ENCODE measurements around the gene DLGAP1. TPM values are rescaled to one million over a fixed set of nuclear protein-coding genes. Genes with fewer than 3 reads are reported as not detected.
"Not testable (repeated sequence)": the region's sequence is repeated elsewhere in the genome, so short reads cannot be mapped to it uniquely, and the experiment has no call there.

The DLGAP1 gene
- total RNA-seq, result 0.05 TPM in 1 of 2 replicates, not detected in the other
- long read RNA-seq, partial matches to known transcripts, result 0 of 2 reads
- long read RNA-seq, other reads (novel, unspliced or antisense), result 2 of 2 reads

DNA sequence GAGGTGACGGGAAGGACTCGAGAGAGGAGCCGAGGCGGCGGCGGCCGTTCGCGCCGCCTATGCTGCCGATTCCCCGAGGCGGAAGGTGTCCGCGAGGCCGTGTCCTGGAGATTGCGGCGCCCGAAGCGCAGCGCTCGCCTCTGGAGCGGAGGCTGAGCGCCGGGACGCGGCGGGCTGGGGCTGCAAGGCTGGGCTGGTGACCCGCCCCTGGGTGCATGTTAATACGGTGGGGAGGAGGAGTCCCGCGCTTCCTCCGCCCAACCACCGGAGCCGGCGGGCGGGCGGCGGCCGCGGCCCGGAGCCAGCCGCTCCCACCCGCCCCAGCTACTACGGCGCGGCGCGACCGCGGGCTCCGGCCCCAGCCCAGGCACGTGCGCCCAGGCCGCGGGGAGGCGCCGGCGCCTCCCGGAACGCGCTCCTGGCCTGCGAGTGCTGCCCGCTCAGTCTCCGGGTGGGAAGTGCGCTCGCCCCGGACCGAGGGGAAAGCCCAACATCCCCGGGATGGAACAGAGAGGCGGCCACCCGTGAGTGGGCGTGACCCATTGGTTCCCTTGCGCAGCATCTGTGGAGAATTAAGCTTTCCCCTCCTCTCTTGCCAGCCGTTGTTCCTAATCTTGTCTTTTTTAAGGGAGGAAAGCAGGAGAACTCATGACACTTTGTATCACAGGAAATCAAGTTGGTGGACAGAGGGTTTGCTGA is at the start of gene DLGAP1:
Gene DLGAP1 (minus strand): TSS at position 195 of the 699 bp plus-strand sequence.
- Mint-ChIP-seq H3K36me3 (ENCODE audit: unreplicated experiment) (no peaks in the 10 kb centered on the region), H3K4me3 (ENCODE audit: unreplicated experiment) (peak within 1 kb of the TSS; percentile 69), H3K27ac (ENCODE audit: unreplicated experiment) (no peak within 1 kb of the TSS), H3K4me1 (ENCODE audit: unreplicated experiment) (peaks cover 13% of the 10 kb centered on the region), H3K27me3 (ENCODE audit: unreplicated experiment) (peaks cover 38% of the 10 kb centered on the region), H3K9me3 (ENCODE audit: unreplicated experiment) (no peaks in the 10 kb centered on the region)
- no peak for DNase-seq (ENCODE audit: extremely low spot score, unreplicated experiment)
- TF ChIP-seq, protein P1, sequence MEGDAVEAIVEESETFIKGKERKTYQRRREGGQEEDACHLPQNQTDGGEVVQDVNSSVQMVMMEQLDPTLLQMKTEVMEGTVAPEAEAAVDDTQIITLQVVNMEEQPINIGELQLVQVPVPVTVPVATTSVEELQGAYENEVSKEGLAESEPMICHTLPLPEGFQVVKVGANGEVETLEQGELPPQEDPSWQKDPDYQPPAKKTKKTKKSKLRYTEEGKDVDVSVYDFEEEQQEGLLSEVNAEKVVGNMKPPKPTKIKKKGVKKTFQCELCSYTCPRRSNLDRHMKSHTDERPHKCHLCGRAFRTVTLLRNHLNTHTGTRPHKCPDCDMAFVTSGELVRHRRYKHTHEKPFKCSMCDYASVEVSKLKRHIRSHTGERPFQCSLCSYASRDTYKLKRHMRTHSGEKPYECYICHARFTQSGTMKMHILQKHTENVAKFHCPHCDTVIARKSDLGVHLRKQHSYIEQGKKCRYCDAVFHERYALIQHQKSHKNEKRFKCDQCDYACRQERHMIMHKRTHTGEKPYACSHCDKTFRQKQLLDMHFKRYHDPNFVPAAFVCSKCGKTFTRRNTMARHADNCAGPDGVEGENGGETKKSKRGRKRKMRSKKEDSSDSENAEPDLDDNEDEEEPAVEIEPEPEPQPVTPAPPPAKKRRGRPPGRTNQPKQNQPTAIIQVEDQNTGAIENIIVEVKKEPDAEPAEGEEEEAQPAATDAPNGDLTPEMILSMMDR (IDR thresholded peaks at IDR 0.05), result no peak

DNA sequence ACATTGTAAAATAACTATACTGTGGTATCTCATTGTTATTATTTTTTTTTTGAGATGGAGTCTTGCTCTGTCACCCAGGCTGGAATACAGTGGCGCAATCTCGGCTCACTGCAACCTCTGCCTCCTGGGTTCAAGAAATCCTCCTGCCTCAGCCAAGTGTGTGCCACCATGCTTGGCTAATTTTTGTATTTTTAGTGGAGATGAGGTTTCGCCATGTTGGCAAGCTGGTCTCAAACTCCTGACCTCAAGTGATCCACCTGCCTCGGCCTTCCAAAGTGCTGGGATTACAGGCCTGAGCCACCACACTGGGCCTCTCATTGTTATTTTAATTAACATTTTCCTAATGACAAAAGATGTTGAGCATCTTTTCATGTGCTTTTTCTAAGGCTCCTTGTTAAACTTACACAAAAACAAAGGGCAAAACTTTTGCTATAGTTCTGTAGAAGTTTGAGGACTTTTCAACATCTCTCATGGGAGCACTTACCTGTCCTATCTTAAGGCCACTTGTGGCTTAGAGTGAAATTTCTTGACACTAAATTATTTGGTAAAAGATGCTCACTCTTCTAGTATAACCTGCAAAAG is 39.7 kb upstream of the DLGAP1 start:
- DNase-seq (ENCODE audit: extremely low spot score, unreplicated experiment); H3K36me3 Mint-ChIP-seq (ENCODE audit: unreplicated experiment); H3K27me3 Mint-ChIP-seq (ENCODE audit: unreplicated experiment); H3K27ac Mint-ChIP-seq (ENCODE audit: unreplicated experiment); H3K9me3 Mint-ChIP-seq (ENCODE audit: unreplicated experiment); H3K4me3 Mint-ChIP-seq (ENCODE audit: unreplicated experiment); H3K4me1 Mint-ChIP-seq (ENCODE audit: unreplicated experiment): not testable (repeated sequence)

DNA sequence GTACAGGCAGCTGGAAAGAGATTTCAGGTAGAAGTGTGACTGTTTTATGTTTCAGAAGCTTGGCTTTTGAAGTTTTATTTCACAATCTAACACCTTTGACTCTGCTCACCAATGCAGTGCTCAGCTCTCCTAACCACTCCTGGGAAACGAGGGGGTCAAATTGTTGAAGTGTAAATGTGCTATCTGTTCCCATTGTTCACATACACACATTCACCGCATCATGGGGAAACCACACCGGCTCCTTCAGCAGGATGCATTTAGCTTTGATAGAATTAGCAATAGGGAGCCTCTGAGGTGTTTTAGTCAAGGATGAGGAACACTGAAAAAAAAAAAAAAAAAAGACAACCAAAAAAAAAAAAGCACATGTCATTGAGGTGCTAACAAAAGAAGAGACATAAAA is 13.4 kb upstream of the DLGAP1 start:
- Mint-ChIP-seq H3K27ac (ENCODE audit: unreplicated experiment) (no peak overlapping the region), H3K9me3 (ENCODE audit: unreplicated experiment) (no peaks in the 10 kb centered on the region)

DNA sequence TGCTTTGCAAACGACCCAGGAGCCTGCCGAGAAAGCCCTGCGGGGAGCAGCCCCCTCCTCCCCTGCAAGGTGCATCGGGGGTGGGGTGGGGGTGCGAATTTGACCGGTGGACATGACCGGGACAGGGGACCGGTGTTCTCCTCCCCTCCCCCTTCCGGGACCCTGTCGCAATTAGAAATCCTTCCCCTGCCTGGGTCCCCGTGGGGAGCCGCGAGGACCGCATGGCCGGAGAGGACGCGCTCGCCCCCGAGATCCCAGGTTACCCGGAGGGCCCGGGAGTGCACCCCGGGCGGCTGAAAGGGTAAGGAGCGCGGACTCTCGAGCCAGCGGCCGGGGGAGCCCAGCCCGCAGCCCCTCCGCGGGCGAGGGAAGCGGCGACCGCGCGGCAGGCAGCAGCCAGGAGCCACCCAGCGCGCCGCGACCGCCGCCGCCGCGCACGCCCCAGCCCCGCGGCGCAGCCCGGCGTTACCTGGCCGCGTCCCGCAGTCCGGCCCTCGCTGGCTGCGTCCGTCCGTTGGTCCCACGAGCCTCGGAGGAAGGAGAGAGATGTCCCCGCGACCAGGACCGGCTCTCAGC is 482 bp downstream of the DLGAP1 start:
- H3K9me3 Mint-ChIP-seq (ENCODE audit: unreplicated experiment), result no peaks in the 10 kb centered on the region
- peaks cover 42% of the 10 kb centered on the region for H3K27me3 Mint-ChIP-seq (ENCODE audit: unreplicated experiment)
- peak overlapping the region; percentile 59 for H3K4me3 Mint-ChIP-seq (ENCODE audit: unreplicated experiment)
- no peaks in the 10 kb centered on the region for H3K36me3 Mint-ChIP-seq (ENCODE audit: unreplicated experiment)
- DNase-seq (ENCODE audit: extremely low spot score, unreplicated experiment), result no peak
- no peak overlapping the region for H3K27ac Mint-ChIP-seq (ENCODE audit: unreplicated experiment)
- TF ChIP-seq, protein P1 (IDR thresholded peaks at IDR 0.05), result no peak
- peaks cover 13% of the 10 kb centered on the region for H3K4me1 Mint-ChIP-seq (ENCODE audit: unreplicated experiment)

More for the DNA sequence above, 13.4 kb upstream of the DLGAP1 start:
- DNase-seq (ENCODE audit: extremely low spot score, unreplicated experiment), result no peak
- TF ChIP-seq, protein P1 (IDR thresholded peaks at IDR 0.05), result no peak
- Mint-ChIP-seq H3K36me3 (ENCODE audit: unreplicated experiment) (no peaks in the 10 kb centered on the region), H3K4me1 (ENCODE audit: unreplicated experiment) (no peaks in the 10 kb centered on the region), H3K4me3 (ENCODE audit: unreplicated experiment) (no peak overlapping the region), H3K27me3 (ENCODE audit: unreplicated experiment) (peaks cover 2% of the 10 kb centered on the region)

DNA sequence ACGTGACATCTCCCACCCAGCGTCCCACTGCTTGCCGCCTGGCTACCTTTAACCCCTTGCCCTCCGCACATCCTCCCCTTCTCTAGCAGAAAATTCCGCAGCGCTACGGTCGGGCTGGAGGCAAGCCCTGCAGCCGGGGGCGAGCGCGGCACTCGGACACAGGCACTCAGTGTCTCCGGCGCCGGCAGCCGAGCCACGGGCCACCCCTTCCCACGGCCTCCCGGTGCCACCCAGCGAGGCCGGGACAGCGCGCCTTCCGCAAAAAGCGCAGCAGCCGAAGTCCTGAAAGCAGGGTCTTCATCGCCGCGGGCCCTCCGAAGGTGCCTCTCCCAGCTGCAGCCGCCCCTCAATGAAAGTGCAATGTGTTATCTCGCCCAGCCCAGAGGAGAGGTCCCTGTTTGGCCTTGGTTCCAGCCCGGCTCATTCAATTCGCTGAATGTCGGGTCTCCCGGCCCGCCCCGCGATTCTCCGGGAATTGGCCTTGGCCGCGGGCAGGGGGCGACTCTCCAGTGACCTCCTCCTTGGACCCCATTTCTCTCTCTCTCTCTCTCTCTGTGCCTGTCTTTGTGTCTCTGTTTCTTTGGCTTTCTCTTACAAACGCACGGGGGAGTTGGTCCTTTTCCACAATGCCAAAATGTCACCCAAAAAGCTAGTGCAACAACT is 1.1 kb downstream of the DLGAP1 start:
- TF ChIP-seq, protein P1 (IDR thresholded peaks at IDR 0.05), result no peak
- Mint-ChIP-seq H3K27ac (ENCODE audit: unreplicated experiment) (no peak overlapping the region), H3K9me3 (ENCODE audit: unreplicated experiment) (no peaks in the 10 kb centered on the region), H3K36me3 (ENCODE audit: unreplicated experiment) (no peaks in the 10 kb centered on the region), H3K4me1 (ENCODE audit: unreplicated experiment) (peaks cover 13% of the 10 kb centered on the region), H3K4me3 (ENCODE audit: unreplicated experiment) (peak overlapping the region; percentile 56), H3K27me3 (ENCODE audit: unreplicated experiment) (peaks cover 45% of the 10 kb centered on the region)
- DNase-seq (ENCODE audit: extremely low spot score, unreplicated experiment), result no peak
